Suppressor macrophage treated with lipopolysaccharide for 4 hours (primary cell): ENCODE data around the gene RAD51B.

Experiments
- DNase-seq: peaks from one replicate; pipeline ENCODE4 v3.0.0-alpha.2; 2020

Gene RAD51B

DNA sequence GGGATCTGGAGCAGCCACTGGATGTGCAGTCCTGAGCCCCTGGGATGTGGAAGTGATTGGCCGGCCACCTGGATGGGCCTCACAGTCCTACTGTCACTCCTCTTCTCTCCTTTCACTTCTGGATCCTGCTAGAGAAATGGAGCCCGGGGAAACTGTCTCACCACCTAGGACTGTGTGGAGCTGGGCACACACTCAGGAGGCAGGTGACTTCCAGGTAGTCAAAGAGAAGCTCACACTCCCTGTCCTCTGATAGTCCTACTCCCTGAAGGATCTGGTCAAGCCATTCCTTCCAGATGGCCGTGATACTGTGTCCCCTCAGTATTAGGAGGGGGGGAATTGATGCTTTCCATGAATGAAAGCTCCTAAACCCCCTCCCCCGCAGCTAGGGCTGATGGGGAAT is 772.2 kb downstream of the RAD51B start:
- no peak for DNase-seq

DNA sequence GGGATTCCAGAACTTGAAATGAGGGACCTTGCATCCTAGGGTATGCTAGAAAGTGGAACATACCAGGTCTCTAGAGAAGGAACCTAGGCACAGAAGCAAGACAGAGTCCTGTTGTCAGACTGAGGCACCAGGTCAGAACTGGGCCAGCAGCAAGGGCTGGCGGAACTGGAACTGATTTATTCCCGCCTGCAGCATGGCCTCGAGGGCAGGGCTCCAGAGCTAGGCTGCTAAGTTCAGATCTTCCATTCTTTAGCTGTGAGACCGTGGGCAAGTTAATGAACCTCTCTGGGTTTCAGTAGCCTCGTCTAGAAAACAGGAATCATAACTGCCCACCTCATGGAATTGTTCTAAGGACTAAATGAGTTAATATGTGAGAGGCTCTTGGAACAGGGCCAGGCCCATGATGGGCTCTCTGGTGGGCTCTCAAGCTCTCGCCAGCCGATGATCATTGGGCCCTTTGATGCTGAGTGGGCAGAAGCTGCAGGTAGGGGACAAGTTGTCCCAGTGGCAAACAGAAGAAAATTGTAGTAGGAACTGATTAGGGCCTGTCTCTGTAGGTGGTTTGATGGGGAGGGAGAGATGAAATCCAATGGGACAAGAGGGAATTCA is 773.5 kb downstream of the RAD51B start:
- DNase-seq = no peak

DNA sequence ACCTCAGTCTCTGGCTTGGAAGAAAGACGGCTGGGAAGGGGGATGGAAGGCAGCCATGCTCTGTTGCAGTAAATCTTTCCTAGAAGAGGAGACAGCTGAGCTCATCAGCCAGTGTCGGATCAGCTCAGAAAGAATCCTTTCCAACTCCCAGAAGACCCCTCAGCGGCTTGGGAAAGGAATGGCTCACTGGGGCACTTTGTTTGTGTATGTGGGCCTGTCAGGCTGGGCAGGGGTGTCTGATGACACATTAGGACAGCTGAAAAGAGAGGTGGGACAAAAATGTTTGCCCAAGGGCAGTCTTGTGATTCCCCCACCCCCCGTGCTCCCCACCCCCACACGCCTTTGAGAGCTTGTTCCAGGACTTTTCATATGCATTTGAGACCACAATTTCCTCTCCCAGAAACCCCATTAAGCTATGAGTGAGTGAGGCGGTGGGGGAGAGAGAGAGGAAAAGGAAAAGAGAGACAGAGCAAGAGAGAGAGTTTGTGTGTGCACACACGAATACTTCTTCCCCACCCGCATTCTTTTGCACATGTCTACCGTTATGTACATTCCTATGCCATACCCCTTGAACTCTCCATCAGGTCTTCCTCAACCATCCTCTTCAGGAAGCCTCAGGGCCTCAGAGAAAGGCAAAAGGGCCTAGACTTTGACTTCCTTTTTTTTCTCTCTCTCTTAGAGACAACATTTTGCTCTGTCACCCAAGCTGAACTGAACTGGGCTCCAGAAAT is 774.4 kb downstream of the RAD51B start:
- DNase-seq = peak; percentile 40

DNA sequence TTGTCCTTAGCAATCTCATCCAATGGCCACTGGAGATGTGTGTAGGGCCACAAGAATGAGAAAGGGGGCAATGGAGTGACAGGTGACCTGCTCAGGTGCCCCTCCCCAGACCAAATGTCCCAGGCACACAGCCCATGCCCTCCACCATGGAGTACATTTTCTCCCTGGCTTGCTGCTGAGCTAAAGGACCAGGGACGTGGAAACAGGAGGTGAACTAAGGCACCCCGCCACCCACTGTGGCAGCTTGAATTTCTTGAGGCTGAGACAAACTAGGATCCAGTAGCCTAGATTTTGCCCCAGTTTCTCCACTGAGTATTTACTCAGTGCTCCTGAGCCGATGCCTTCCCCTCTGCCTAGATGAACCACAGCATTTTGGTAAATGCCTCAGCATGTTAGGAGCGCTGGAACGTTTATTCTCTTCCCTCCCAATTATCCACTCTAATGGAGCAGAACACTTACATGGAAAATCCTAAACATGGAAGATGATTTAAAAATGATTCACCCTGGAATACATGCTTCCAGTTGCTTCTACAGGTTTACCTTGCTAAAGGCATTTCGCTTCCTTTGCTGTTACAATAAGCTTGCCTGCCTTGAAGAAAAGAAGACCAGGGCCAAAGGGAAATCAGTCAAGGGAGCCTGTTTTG is 775.3 kb downstream of the RAD51B start:
- no peak for DNase-seq

DNA sequence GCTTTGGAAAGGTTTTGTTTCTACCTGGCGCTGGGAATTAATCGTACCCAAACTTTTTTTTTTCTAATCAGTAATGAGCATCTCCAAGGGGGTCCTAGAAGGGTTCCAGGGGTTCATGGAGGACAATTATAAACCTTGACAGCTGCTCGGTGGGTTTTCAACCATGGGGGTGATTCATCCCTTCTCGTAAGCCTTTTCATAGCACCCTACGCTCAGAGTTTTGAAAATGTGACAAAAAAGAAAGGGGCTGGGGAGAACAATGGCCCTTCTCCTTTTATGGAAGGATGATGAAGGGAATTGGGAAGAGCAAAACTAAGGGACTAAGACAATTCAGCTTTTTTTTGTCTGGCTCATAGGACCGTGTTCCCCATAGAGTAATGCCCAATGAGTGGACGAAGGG is 776.6 kb downstream of the RAD51B start:
- DNase-seq = no peak

DNA sequence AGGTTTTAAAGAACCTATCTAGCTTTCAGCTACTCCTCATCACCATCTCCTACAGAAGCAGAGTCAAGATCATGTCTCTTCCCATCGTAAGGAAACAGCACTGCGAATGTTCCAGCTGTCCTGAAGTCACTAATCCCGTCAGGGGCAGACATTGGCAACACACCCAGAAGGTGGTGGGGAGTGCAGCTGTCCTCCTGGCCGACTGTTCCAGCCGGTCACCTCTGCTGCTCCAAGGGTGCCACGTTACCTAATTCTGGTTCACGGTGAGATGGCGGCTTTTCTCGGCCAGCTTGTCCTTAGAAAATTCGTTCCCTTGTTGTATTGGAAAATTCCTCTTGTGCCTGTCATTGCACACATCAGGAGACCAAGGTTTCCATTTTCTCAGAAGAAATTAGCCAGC is 777.1 kb downstream of the RAD51B start:
- DNase-seq = no peak

DNA sequence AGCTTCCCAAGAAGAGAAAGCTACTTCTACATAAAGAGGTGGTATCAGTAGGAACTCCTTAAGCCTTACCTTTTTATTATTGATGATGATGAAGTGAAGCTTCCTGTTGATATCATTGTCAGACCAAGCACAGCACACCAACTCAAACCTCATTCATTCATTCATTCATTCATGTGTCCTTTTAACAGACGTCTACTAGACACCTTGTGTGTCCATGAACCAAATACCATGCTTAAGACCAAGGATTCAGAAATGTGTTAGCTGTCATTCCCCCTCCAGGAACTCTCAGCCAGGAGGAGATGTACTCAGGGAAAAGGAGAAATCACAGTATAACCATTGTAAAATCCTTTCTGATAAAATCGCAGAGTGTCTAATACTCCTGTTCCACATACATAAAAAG is 778.5 kb downstream of the RAD51B start:
- no peak for DNase-seq

DNA sequence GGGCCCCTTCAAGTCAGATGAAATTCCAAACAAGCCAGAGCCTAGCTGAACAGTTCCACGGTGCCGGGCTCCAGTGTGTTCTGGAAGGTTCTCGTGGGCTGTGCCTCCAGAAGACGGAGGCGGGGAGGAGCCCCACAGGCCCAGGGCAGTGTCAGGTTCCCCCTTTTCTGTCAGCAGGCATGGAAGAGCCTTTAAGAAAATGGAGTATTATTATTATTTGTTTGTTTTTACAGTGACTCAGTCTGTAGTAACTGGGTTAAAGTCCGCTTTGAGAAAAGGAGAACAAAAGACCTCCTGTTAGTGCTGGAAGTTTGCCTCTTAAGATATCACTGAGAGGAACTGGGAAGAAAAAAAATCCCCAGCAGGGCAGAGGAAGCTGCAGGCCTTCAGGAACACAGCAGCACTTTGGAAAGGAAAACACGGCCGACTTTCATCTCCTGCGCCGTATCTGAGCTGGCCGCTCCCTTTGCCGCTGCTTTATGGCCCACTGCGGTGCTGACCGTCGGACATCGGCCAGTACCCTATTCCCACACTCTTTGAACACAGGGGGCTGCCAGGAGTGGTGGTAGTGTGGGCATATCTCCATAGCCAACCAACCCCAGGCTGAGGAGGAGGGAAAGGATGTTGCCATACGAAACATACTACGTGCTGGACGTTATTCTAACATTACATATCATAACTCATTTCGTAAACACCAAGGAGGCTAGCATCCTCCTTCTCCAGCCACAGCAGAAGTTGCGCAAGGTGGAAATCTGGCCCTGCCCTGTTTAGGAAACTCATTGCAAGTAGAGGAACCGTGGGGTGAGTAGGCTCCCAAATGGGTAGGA is 779.3 kb downstream of the RAD51B start:
- DNase-seq = peak; percentile 96

DNA sequence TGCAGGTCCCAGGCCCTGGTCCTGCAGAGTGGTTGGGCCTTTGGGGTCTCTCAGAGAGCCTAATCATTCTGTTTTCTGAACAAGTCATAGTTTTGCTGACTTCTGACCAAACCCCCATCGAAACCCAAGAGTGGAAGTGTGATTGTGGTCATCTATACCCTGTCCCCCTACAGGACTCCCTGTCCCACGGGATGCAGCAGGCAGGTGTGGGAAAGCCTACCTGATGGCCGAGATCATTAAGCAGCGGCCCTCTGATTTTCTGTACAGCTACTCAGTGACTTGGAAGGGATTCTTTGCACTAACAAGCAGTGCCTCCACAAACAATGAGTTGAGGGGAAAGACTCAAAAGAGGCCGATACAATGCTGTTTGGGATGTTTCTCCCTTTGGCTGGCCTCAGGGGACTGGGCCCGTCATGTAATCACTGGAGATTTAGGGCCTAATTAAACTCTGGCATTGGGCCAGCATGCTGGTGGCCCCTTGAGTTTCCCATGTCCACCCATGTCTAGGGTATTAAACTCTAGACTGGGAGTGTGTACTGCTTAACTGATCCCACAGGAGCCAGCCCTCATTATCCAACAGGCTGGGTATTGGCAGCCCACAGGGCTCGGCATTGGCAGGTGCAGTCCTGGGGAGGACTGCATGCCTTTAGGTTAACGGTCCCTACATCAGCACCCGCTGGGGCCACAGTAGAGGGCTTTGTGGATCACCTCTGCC is 780.5 kb downstream of the RAD51B start:
- DNase-seq = no peak

DNA sequence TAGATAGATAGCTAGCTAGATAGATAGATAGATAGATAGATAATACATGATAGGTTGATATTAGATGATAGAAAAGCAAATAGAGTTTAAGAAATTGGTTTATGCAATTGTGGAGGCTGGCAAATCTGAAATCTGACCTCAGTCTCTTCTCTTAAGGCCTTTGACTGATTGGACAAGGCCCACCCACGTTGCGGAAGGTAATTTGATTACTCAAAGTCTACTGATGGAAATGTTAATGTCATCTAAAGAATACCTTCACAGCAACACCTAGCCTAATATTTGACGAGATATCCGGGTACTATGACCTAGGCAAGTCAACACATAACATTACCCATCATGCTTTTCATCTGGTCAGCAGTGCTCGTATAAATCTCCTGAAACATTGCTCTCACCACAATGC is 782.9 kb downstream of the RAD51B start:
- no peak for DNase-seq

DNA sequence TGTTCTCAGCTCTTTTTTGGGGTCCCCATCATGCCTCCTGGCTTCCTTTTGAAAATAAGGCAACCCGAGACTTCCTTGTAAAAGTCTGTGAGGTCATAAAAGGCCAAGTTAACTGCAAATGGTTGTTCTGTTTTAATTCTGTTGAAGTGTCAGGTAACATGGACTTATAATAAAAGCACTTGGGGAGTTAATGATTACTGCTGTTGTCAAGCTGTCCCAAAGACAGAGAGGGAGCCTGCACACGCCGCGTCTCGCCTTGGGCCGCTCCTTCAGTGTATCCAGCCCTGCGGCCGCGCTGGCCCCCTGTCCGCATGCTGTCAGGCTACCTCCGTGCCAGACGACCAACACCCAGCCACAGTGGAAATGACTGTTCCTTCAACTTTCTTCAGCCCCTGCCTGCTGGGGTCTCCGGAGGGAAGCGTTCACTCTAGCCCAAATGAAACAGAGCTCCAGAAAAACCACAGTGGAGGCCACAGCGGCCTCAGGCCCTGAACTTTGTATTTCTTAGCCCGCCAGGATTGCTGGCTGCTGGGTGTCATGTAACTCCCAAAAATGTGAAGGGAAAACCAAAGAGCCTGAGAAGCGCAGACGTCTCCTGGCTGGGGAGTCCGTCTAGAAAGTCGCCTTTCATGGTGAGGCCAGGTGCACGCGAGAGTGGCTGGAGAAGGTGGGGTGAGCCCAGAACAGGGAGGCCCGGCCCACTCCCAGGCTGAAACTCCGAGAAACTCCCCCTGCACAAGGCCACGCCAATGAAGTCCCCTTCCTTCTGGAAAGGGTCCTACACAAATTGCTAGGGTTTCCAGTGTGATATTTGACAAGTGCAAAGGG is 784.2 kb downstream of the RAD51B start:
- DNase-seq = no peak

DNA sequence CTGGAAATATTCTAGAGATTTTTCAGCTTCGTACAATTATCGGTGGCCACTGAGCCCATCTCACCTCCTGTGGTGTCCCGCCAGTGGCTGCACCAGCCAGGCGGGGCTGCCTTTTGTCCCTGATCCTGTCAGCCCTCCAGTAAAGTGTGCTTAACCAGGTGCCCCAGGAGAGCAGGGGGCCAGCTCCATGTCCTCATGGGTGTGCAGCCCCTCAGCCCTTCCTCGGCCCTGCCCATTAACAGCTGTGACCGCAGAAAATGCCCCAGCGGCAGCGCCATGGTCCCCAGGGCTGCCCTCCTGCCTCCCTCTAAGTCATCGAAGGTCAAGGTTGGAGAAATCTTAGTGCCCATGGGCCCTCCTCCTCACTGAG is 784.8 kb downstream of the RAD51B start:
- no peak for DNase-seq

DNA sequence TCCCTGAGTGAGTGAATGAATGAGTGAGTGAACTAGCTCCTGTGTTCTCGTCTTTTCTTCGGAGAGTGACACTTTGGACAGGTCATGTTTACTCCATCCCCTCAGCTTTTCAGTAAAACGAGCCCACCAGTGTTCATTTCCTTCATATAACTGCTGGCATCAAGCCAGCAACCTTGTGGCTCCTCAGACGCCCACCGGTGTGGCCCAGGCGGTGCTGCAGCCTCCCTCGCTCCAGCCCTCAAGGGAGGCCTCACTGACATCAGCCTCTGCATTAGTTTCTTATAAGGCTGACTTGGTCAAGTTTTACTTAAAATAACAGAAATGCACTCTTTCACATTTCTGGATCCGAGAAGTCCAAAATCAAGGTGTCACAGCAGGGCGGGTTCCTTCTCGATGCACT is 785.2 kb downstream of the RAD51B start:
- no peak for DNase-seq

DNA sequence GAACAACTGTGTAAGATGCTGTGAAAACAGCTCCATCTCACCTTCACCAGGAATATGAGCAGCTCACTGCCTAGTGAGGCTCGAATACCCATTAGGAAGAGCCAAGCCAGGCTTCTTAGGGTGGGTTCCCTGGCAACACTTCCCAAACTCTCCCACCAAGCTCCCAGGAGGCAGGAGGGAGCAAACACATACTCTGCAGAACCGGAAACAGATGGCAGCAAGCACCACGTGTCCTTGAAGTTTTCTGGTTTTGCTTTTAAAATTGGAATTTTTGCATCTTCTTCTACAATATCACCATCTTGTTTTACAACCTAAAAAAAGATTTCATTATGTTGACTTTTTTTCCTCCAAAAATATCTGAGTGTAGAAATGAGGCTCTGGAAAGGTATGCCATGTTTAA is 786.6 kb downstream of the RAD51B start:
- no peak for DNase-seq

DNA sequence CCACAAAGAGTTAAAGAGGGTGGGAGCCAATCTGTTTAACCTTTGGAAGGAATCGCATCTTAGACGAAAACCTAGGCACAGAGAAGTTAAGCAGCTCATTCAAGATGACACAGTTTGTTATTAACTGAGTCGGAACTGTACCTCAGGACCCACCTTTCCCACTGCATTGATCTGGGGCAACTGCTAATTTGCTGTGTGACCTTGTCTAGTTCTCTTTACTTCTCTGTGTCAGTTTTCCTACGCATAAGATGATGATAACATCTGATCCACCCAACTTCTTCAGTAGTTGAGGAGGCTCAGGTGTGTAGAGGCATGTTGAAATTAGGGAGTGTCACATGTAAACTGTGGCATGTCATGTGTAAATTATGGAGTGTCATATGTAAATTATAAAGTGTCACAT is 787.1 kb downstream of the RAD51B start:
- no peak for DNase-seq

DNA sequence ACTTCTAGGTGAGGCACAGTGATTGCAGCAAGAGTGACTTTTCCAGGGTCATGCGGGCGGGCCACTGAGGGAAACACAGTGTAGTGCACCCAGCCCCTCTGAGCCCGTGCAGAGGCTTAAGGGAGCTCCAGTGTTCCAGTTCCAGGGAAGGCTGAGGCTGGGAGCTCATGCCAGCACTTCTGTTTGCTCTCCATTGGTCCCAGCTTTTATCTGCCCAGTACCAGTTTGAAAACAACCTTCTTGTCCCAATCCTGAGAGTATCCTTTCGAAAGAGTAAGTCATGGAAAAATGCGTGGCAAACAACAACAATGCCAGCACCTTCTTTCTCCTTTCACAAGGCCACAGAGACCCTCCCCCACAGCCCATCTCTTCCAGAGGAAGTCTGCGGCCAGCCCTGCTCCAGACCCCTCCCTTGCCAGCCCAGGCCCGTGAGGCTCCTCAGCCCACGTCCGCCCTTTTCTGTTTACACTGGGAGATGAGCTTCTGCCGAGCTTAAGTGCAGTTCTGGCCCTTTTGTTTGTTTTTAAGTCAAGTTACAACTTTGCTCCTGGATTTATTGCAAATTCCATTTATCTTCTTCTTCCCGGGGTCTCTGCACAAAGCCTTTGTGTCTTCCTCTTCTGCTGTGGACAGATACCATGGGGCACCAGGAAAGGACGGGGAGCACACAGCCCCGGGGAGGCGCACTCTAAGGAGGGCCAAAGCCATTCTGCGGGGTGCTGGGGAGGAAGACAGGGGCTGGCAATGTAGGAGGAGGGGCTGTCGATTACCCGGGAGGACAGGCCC is 787.7 kb downstream of the RAD51B start:
- no peak for DNase-seq

DNA sequence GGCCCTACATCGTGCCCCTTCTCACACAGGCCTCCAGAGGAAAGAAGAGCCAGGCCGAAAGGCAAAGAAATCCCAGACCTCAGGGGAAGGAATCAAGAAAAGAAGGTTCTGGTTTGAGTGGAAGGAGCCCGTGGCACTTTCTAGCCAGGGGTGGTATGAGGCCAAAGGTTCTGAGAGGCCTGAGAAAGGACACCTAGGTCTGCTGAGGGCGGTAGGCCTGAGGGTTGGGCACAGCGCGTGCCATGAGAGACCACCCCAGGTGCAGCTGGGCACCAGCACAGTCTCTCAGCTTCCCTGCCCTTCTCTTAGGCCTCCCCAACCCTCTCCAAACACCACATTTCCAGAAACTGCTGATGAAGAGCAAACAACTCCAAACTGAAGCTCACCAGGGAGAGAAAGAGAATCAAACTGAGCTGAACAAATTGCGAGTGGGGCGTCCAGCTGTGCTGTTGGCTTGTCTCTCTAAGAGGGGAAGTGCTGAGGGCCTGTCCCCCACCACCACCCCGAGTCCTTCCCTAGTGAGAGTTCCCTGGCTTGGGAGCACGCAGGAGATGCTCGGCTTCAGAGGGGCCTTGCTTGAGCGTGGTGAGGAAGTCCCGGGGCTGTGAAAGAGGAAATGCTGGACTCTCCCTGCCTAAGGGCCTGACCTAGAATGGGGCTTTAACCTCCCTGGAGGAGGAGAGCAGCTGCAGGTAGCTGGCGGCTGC is 788.4 kb downstream of the RAD51B start:
- DNase-seq = peak; percentile 69

DNA sequence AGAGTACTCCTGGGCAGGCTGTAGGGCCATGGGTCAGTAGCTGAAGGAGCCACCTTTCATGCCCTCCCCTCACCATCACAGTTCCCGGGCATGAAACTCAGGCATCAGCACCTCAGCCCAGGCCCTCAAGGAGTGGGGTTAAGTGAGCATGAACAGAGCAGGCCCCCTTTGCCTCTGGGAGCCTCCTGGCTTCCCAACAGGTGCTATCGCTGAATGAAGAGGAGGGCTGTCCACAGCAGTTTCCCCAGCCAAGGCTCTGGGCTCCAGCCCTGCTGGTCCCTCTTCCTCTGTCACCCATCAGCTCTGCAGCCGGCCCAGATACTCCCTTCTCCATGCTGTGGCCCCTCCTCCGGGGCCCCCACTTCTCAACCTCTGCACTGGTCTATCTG is 789.0 kb downstream of the RAD51B start:
- DNase-seq = no peak

DNA sequence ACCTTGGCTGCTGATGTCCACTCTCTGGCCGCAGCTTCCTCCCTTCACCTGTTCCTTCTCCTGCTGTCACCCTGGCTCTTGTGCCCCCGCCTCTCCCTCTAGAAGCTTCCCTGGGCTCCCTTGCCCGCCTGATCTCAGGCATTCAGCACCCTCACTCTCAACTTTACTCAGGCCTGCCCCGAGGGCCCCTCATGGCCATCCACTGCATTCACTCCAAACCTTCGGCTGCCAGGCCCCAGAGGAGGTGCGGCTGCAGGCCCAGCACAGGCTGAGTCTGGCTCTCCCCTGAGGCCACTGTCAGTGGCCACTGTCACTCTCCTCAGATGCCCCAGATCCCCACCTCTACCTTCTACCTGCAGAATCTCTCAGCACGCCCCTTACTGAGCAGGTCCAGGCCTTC is 789.4 kb downstream of the RAD51B start:
- DNase-seq = no peak

DNA sequence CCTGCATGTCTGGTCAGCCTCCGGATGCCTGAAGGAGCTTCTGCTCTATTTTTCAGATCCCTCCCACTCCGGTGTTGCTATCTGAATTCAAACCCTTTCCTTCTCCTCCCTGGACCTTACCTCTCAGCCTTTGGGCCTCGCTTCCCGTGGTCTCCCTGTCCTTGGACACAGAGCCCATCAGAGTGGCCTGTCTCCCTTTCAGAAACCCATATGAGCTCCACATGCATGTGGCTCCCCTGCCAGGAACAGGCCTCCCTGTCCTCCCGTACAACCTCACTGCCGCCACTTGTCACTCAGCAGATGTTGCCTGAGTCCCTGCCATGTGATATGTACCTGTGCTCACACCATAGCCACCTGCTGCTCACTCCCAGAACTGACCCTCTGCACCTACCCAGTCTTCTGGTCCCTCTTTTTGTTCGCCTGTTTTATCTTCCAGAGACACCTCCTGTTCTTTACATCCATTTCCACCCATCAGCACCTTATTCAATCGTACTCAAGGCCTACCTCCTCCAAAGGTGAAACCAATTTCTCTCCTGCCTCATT is 790.7 kb downstream of the RAD51B start:
- DNase-seq = no peak
